Liver (tissue), 9 donors: ENCODE data around the gene SLIT1. TPM values are rescaled to one million over a fixed set of nuclear protein-coding genes. Genes with fewer than 3 reads are reported as not detected.

Source experiments
- DNase-seq: peaks from one replicate; pipeline ENCODE4 v3.0.0-alpha.2; 2017; ENCODE audit warnings: low spot score
- H3K27ac ChIP-seq, 2 donors: one replicate each; pipeline ENCODE4 v1.7.0; 2013; ENCODE audit warnings: inconsistent platforms in 2 of 2, low read length in 2 of 2, control low read depth in 1 of 2, low read depth in 1 of 2, mild to moderate bottlenecking in 1 of 2
- H3K27me3 ChIP-seq, 4 donors: one replicate each; pipeline versions ENCODE4 v1.6.1 to v1.7.0; 2013; ENCODE audit warnings: low read length in 3 of 4, inconsistent platforms in 1 of 4, mild to moderate bottlenecking in 1 of 4, moderate library complexity in 1 of 4; ENCODE audit not compliant: control insufficient read depth in 4 of 4, insufficient read depth in 4 of 4
- H3K36me3 ChIP-seq, 4 donors: one replicate each; pipeline versions ENCODE4 v1.6.1 to v1.7.0; 2013; ENCODE audit warnings: low read length in 3 of 4, mild to moderate bottlenecking in 3 of 4, low read depth in 1 of 4, moderate library complexity in 1 of 4; ENCODE audit not compliant: control insufficient read depth in 4 of 4, insufficient read depth in 3 of 4
- H3K4me1 ChIP-seq, 4 donors: one replicate each; pipeline versions ENCODE4 v1.6.1 to v1.7.0; 2013; ENCODE audit warnings: low read length in 3 of 4, mild to moderate bottlenecking in 3 of 4, moderate library complexity in 1 of 4; ENCODE audit not compliant: control insufficient read depth in 4 of 4, insufficient read depth in 4 of 4
- H3K4me3 ChIP-seq, 3 donors: one replicate each; pipeline versions ENCODE4 v1.6.1 to v1.7.0; 2013; ENCODE audit warnings: low read length in 3 of 3, control low read depth in 1 of 3, low read depth in 1 of 3, mild to moderate bottlenecking in 1 of 3
- H3K9ac ChIP-seq, 2 donors: one replicate each; pipeline ENCODE4 v1.7.0; 2013; ENCODE audit warnings: low read length in 2 of 2, mild to moderate bottlenecking in 2 of 2, moderate library complexity in 2 of 2, control low read depth in 1 of 2, low read depth in 1 of 2
- H3K9me3 ChIP-seq, 4 donors: one replicate each; pipeline versions ENCODE4 v1.6.1 to v1.7.0; 2013; ENCODE audit warnings: low read length in 3 of 4; ENCODE audit not compliant: control insufficient read depth in 4 of 4
- ATF3 ChIP-seq: IDR thresholded peaks from 2 replicates; pipeline ENCODE4 v1.6.1; 2016; ENCODE audit warnings: antibody characterized with exemption
- CTCF ChIP-seq: fragments of 150-350 bp; IDR thresholded peaks from 2 replicates; pipeline ENCODE4 v1.5.1; 2017; ENCODE audit warnings: improper control_type of control experiment, low read depth, low read length; ENCODE audit not compliant: missing input control
- EGR1 ChIP-seq, 2 donors: IDR thresholded peaks; 2 replicates each; pipeline ENCODE4 v1.6.1; 2016 to 2018; ENCODE audit warnings: antibody characterized with exemption in 2 of 2, low read depth in 2 of 2
- FOXA1 ChIP-seq: IDR thresholded peaks from 2 replicates; pipeline ENCODE4 v1.6.1; 2016; ENCODE audit warnings: antibody characterized with exemption
- FOXA2 ChIP-seq: IDR thresholded peaks from 2 replicates; pipeline ENCODE4 v1.6.1; 2016; ENCODE audit warnings: antibody characterized with exemption
- GABPA ChIP-seq, 2 donors: IDR thresholded peaks in 1 of 2; conservative IDR thresholded peaks in 1 of 2; 2 replicates each; pipeline ENCODE4 v1.6.1; 2016; ENCODE audit warnings: antibody characterized with exemption in 2 of 2, mild to moderate bottlenecking in 1 of 2, moderate library complexity in 1 of 2
- HNF4G ChIP-seq: IDR thresholded peaks from 2 replicates; pipeline ENCODE4 v1.6.1; 2016; ENCODE audit warnings: antibody characterized with exemption
- MAX ChIP-seq: IDR thresholded peaks from 2 replicates; pipeline ENCODE4 v1.6.1; 2016; ENCODE audit warnings: antibody characterized with exemption
- NR2F2 ChIP-seq: IDR thresholded peaks from 2 replicates; pipeline ENCODE4 v1.6.1; 2016; ENCODE audit warnings: antibody characterized with exemption
- RAD21 ChIP-seq, 2 donors: IDR thresholded peaks; 2 replicates each; pipeline ENCODE4 v1.6.1; 2016; ENCODE audit warnings: antibody characterized with exemption in 2 of 2, mild to moderate bottlenecking in 2 of 2
- SP1 ChIP-seq: IDR thresholded peaks from 2 replicates; pipeline ENCODE4 v1.6.1; 2018; ENCODE audit warnings: antibody characterized with exemption, mild to moderate bottlenecking
- WGBS: extraction: QIAGEN DNeasy Blood & Tissue Kit; methylation state at CpG from one replicate; pipeline ENCODE4 v1.1.7; 2013; 5-methylcytosine and 5-hydroxymethylcytosine counted together
- polyA plus RNA-seq, 2 donors: library from polyadenylated mRNA; stranded (reverse) in 1 of 2; unstranded in 1 of 2; fragments of 200-250 nt in 1 of 2; fragments of >200 nt in 1 of 2; fragmentation: Nextera tagmentation in 1 of 2; extraction: Ambion mirVana in 1 of 2; gene quantifications; one replicate each; pipeline versions ENCODE4 v1.2.1 to v1.2.3, GENCODE V29; 2013 to 2015
- total RNA-seq, 2 donors: library from RNA; depleted of rRNA; stranded (reverse); fragments of >200 nt; gene quantifications; one replicate each; pipeline ENCODE4 v1.2.3, GENCODE V29; 2014
- donor health status: healthy.
- donor health status: healthy.
- donor health status: healthy.
- donor health status: healthy.
- donor health status: healthy.

The SLIT1 gene
- total RNA-seq (under 1 TPM; under 0.01 to 0.09 TPM), polyA plus RNA-seq (under 1 TPM; 0.02 to 0.14 TPM)

- H3K4me1 ChIP-seq: peaks cover 5 to 8% (median 6%) of the 10 kb centered on the region in 4 donors
- no peak for TF ChIP-seq GABPA (IDR thresholded peaks at IDR 0.05 in 1 of 2, conservative IDR thresholded peaks at IDR 0.05 in 1 of 2)
- no peaks in the 10 kb centered on the region for H3K9me3 ChIP-seq
- no peak within 1 kb of the TSS for H3K9ac ChIP-seq
- WGBS: 3% methylated on average over 74 of the region's 74 CpGs
- no peak for DNase-seq
- H3K27me3 ChIP-seq: peaks cover 4 to 16% (median 5%) of the 10 kb centered on the region in 4 donors
- H3K36me3 ChIP-seq: no peaks in the 10 kb centered on the region
- no peak within 1 kb of the TSS for H3K27ac ChIP-seq
- H3K4me3 ChIP-seq: peak within 1 kb of the TSS in 1 of 3 donors; percentile 6
Observed at GRCh38 chr10:97185326-97186058, at the start of gene SLIT1. Gene SLIT1, minus strand, starts transcription at chr10:97185959. Its CDS starts 285 bp downstream, at chr10:97185674.

- Histone ChIP-seq H3K9ac (no peak overlapping the region), H3K4me1 (no peaks in the 10 kb centered on the region), H3K27ac (no peak overlapping the region), H3K9me3 (no peaks in the 10 kb centered on the region), H3K4me3 (no peak overlapping the region), H3K27me3 (no peaks in the 10 kb centered on the region), H3K36me3 (peaks cover 0 to 6% (median 3%) of the 10 kb centered on the region in 4 donors)
- TF ChIP-seq ATF3: no peak
- TF ChIP-seq SP1: no peak
- TF ChIP-seq NR2F2: no peak
- no peak for TF ChIP-seq EGR1 (IDR thresholded peaks at IDR 0.05; ENCODE audit: low read depth in 2 of 2)
- TF ChIP-seq FOXA2: no peak
- TF ChIP-seq FOXA1: no peak
- no peak for TF ChIP-seq HNF4G
- WGBS: 96% methylated on average over 4 of the region's 4 CpGs
- no peak for DNase-seq
Observed at GRCh38 chr10:97235353-97235752, 49.6 kb upstream of the SLIT1 start.

GRCh38 chr10:97234400-97234799 is 48.6 kb upstream of the SLIT1 start:
- no peak for DNase-seq
- Histone ChIP-seq H3K36me3 (peaks cover 0 to 6% (median 3%) of the 10 kb centered on the region in 4 donors), H3K9me3 (no peaks in the 10 kb centered on the region), H3K4me1 (peaks cover 0 to 5% (median under 1%) of the 10 kb centered on the region in 4 donors), H3K9ac (no peak overlapping the region), H3K27me3 (no peaks in the 10 kb centered on the region), H3K27ac (no peak overlapping the region), H3K4me3 (no peak overlapping the region)
- peak; percentile 66 for TF ChIP-seq CTCF
- TF ChIP-seq RAD21 (IDR thresholded peaks at IDR 0.05): peak; percentile 75 to 82
- no peak for TF ChIP-seq MAX
- 28% methylated on average over 1 of the region's 1 CpG for WGBS
